Right forelimb (tissue), 1 donor: ENCODE measurements around the gene AKR1C8.
"Not testable (repeated sequence)": the region's sequence is repeated elsewhere in the genome, so short reads cannot be mapped to it uniquely, and the experiment has no call there.

Experiments used
- DNase-seq: peaks from one replicate; pipeline ENCODE4 v3.0.0-alpha.2; 2018

Gene AKR1C8

GRCh38 chr10:5165738-5166137, 19.2 kb downstream of the AKR1C8 start:
- no peak for DNase-seq

GRCh38 chr10:5163487-5163886, 21.5 kb downstream of the AKR1C8 start:
- DNase-seq: no peak

GRCh38 chr10:5159126-5159525, 25.8 kb downstream of the AKR1C8 start:
- DNase-seq: no peak

GRCh38 chr10:5157501-5157900, 27.4 kb downstream of the AKR1C8 start:
- no peak for DNase-seq

GRCh38 chr10:5155951-5156350, 29.0 kb downstream of the AKR1C8 start:
- no peak for DNase-seq

GRCh38 chr10:5151076-5151475, 33.9 kb downstream of the AKR1C8 start:
- no peak for DNase-seq

GRCh38 chr10:5148678-5149032, 36.3 kb downstream of the AKR1C8 start:
- DNase-seq: no peak

- no peak for DNase-seq
Observed at GRCh38 chr10:5147981-5148677, 36.8 kb downstream of the AKR1C8 start.

- no peak for DNase-seq
Observed at GRCh38 chr10:5147255-5147980, 37.5 kb downstream of the AKR1C8 start.

GRCh38 chr10:5146920-5147254, 38.1 kb downstream of the AKR1C8 start:
- DNase-seq: no peak

GRCh38 chr10:5143137-5143536, 41.8 kb downstream of the AKR1C8 start:
- DNase-seq: no peak

- no peak for DNase-seq
Observed at GRCh38 chr10:5142199-5142598, 42.8 kb downstream of the AKR1C8 start.

GRCh38 chr10:5137699-5138098, 47.3 kb downstream of the AKR1C8 start:
- DNase-seq: not testable (repeated sequence)

GRCh38 chr10:5136468-5137087, 48.4 kb downstream of the AKR1C8 start:
- DNase-seq: no peak

- no peak for DNase-seq
Observed at GRCh38 chr10:5135581-5135980, 49.4 kb downstream of the AKR1C8 start.

- no peak for DNase-seq
Observed at GRCh38 chr10:5125315-5126044, 59.5 kb downstream of the AKR1C8 start.

- no peak for DNase-seq
Observed at GRCh38 chr10:5123886-5124285, 61.1 kb downstream of the AKR1C8 start.

GRCh38 chr10:5119997-5120396, 65.0 kb downstream of the AKR1C8 start:
- DNase-seq: not testable (repeated sequence)

GRCh38 chr10:5117026-5117425, 67.9 kb downstream of the AKR1C8 start:
- no peak for DNase-seq

GRCh38 chr10:5116621-5117020, 68.3 kb downstream of the AKR1C8 start:
- DNase-seq: no peak

GRCh38 chr10:5109861-5110260, 75.1 kb downstream of the AKR1C8 start:
- DNase-seq: not testable (repeated sequence)

- DNase-seq: no peak
Observed at GRCh38 chr10:5108658-5109416, 76.1 kb downstream of the AKR1C8 start.
